EH (cell line): ENCODE measurements around the gene RNASE9.
"Not testable (repeated sequence)": the region's sequence is repeated elsewhere in the genome, so short reads cannot be mapped to it uniquely, and the experiment has no call there.

ENCODE experiments used
- DNase-seq: peaks from one replicate; pipeline ENCODE4 v3.0.0-alpha.2; 2015; ENCODE audit warnings: low read depth

RNASE9 gene

DNA sequence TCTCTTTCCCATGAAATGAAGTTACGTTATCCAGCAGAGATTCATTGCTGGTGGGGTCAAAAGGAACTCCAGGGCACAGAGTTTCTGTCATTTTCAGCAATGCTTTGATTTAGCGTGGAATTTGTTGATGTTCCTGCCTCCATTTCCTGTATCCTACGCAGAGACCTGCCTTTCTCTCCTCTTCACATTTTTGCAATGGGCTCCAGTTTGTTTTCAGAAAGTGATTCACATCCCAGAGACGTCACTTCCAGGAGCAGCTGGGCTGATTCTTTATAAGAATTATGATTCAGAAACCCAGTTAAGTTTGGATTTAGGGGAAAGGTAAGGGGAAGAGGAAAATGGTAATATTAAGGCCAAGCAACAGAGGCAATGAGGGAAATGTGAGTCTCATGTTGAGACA, 43.9 kb downstream of the RNASE9 start:
- peak; percentile 59 for DNase-seq

DNA sequence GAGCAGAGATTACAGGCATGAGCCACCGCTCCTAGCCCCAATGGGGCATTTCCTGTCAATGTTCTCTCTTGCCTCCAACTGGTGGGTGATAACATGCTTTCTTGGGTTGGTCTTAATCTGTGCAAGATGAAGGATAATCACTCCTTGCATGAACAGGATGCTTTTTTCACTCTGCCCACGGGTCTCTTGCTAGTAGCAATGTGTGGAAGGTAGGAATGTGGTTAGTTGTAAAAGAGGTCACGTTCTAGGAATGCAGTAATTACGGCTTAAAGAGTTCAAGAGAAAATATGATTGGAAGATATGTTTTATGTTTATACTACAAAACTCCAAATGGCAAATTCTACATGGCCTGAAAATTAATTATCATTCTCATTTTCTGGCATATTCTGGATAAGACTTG, 45.0 kb downstream of the RNASE9 start:
- DNase-seq: peak; percentile 53

DNA sequence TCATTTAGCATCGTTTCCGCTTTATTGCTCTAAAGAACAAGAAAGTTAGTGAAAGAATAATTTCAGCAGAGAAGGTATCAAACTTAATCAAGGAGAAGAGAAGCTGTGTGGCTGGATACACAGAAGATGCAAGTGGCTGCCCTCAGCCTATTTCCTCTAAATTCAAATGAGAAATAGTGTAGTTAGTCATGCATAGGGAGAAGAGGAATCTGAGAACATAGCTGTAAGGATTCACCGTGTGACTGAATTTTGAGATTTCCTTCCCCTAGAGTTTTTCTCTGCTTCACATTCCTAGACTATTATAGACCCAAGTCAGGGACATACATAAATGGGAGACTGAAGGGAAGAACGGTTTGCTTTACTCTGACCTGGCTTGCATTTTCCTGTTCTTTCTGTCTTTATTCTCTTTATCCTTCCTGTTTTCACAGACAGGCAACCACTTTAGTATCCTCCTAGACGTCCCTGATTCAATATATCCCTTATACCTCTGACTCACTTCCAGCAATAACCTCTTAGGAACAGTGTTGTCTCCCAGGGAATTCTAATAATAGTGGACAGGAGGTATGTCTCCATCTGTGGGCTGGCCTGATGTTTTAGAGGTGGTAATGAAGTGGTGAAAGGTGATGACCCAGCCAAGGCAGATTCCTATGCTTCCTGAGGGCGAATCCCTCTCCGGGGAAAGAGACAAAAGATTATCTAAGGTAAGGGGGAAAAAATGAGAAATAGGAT, 48.5 kb downstream of the RNASE9 start:
- DNase-seq: peak; percentile 9

DNA sequence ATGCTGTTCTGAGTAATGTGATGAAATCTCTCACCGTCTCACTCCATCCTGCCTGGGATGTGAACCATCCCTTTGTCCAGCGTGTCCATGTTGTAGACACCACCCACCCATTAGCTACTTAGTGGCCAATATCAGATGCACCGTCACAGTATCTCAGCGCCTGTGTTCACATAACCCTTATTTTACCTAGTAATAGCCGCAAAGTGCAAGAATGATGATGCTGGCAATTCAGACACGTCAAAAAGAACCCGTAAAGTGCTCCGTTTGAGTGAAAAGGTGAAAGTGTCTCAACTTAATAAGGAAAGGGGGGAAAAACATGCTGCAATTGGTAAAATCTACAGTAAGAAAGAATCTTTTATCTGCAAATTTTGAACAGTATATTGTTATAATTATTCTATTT, 52.5 kb downstream of the RNASE9 start:
- DNase-seq: no peak

DNA sequence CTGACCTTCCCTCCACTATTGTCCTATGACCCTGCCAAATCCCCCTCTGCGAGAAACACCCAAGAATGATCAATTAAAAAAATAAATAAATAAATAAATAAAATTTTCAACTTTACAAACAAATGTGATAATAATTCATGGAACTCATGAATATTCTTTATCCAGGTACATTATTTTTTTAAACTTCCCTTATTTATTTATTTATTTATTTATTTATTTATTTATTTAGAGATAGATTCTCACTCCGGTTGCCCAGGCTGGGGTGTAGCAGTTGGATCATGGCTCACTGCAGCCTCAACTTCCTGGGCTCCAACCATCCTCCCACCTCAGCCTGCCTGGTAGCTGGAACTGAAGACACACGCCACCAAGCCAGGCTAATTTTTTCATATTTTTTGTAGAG, 53.3 kb downstream of the RNASE9 start:
- DNase-seq: not testable (repeated sequence)

DNA sequence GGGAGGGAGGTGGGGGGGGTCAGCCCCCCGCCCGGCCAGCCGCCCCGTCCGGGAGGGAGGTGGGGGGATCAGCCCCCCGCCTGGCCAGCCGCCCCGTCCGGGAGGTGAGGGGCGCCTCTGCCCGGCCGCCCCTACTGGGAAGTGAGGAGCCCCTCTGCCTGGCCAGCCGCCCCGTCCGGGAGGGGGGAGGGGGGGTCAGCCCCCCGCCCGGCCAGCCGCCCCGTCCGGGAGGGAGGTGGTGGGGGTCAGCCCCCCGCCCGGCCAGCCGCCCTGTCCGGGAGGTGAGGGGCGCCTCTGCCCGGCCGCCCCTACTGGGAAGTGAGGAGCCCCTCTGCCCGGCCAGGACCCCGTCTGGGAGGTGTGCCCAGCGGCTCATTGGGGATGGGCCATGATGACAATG, 54.1 kb downstream of the RNASE9 start:
- DNase-seq: not testable (repeated sequence)

DNA sequence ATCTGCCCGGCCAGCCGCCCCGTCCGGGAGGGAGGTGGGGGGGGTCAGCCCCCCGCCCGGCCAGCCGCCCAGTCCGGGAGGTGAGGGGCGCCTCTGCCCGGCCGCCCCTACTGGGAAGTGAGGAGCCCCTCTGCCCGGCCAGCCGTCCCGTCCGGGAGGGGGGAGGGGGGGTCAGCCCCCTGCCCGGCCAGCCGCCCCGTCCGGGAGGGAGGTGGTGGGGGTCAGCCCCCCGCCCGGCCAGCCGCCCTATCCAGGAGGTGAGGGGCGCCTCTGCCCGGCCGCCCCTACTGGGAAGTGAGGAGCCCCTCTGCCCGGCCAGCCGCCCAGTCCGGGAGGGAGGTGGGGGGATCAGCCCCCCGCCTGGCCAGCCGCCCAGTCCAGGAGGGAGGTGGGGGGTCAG, 54.6 kb downstream of the RNASE9 start:
- not testable (repeated sequence) for DNase-seq
